NT2/D1 (cell line): ENCODE measurements around the gene UBE4B.

Source experiments
- DNase-seq: peaks from one replicate; pipeline ENCODE4 v3.0.0-alpha.2; 2011; ENCODE audit warnings: low read depth, low spot score
- H3K27me3 ChIP-seq: 2 replicates; pipeline ENCODE4 v1.6.0; 2011; ENCODE audit warnings: mild to moderate bottlenecking; ENCODE audit not compliant: insufficient read length, insufficient read depth
- H3K36me3 ChIP-seq: 2 replicates; pipeline ENCODE4 v1.6.1; 2011; ENCODE audit warnings: mild to moderate bottlenecking, low read length, mixed read lengths; ENCODE audit not compliant: insufficient read depth, insufficient read length
- H3K4me1 ChIP-seq: 2 replicates; pipeline ENCODE4 v1.5.1; 2011; ENCODE audit not compliant: insufficient read depth, insufficient read length
- H3K4me3 ChIP-seq: 2 replicates; pipeline ENCODE4 v1.5.1; 2011; ENCODE audit warnings: low read depth; ENCODE audit not compliant: insufficient read length
- H3K9ac ChIP-seq: 2 replicates; pipeline ENCODE4 v1.6.0; 2011; ENCODE audit warnings: low read depth; ENCODE audit not compliant: insufficient read length
- H3K9me3 ChIP-seq: 2 replicates; pipeline ENCODE4 v1.5.1; 2011; ENCODE audit warnings: mild to moderate bottlenecking, low read length; ENCODE audit not compliant: insufficient read depth
- SUZ12 ChIP-seq: IDR thresholded peaks from 2 replicates; pipeline ENCODE4 v1.6.1; 2011; ENCODE audit not compliant: insufficient read length, insufficient read depth; ENCODE audit errors: extremely low read depth
- YY1 ChIP-seq: IDR thresholded peaks from 2 replicates; pipeline ENCODE4 v1.6.1; 2011; ENCODE audit not compliant: insufficient read length, insufficient read depth
- ZNF274 ChIP-seq: IDR thresholded peaks from 2 replicates; pipeline ENCODE4 v1.6.1; 2011; ENCODE audit warnings: mild to moderate bottlenecking, low read depth, low read length

Gene UBE4B

DNA sequence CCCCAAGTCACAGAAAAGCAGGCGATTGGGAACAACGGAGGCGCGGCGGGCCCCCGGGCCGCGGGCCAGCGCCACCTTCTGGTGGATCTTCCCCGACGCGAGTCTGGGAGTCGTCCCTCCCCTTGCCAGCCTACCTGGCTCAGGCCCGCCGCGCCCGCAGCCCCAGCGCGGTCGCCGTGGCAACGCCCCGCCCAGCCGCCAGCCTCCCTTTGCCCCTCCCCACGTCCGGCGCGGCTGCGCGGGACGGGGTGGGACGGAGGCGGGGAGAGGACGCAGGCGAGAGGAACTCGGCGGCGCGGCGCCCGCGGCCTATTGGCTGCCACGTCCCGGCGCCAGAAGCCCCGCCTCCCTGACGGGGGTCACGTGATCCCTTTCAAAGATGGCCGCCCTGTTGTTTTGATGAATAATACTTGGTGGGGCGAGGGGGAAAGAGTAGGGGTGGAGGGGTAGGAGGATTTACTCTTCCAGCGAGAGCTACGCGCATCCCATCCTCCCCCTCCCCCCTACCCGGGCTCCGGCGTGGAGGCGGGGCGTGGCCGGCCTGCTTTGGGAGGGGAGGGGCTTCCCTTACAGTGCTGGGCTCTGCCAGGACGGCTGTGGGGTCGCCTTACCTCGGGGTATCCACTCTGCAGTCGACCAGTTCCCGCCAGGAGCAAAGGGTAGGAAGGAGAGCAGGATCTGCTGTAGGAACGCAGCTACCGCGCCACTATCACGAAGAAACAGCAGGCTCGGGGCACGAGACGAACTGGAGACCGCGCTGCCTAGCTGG is at the start of gene UBE4B:
UBE4B (plus strand) TSS at position 369 of the 769 bp plus-strand sequence. CDS start 713 bp downstream, outside the sequence.
- H3K36me3 ChIP-seq = peaks cover 15% of the 10 kb centered on the region
- no peaks in the 10 kb centered on the region for H3K9me3 ChIP-seq
- H3K9ac ChIP-seq = peak within 1 kb of the TSS; percentile 97
- no peaks in the 10 kb centered on the region for H3K4me1 ChIP-seq
- no peaks in the 10 kb centered on the region for H3K27me3 ChIP-seq
- TF ChIP-seq ZNF274 (no peak), YY1 (peak; percentile 64)
- peak within 1 kb of the TSS; percentile 94 for H3K4me3 ChIP-seq
- peak; percentile 96 for DNase-seq

- Histone ChIP-seq H3K27me3 (no peaks in the 10 kb centered on the region), H3K4me3 (no peak overlapping the region), H3K9ac (no peak overlapping the region), H3K36me3 (peaks cover 11% of the 10 kb centered on the region), H3K4me1 (no peaks in the 10 kb centered on the region), H3K9me3 (no peaks in the 10 kb centered on the region)
- no peak for DNase-seq
- TF ChIP-seq SUZ12 (no peak), YY1 (no peak), ZNF274 (no peak)
Observed at GRCh38 chr1:9984253-9984652, 48.5 kb upstream of the UBE4B start.

GRCh38 chr1:9985001-9985400 is 47.8 kb upstream of the UBE4B start:
- no peaks in the 10 kb centered on the region for H3K27me3 ChIP-seq
- H3K9ac ChIP-seq = no peak overlapping the region
- no peaks in the 10 kb centered on the region for H3K9me3 ChIP-seq
- H3K36me3 ChIP-seq = peaks cover 11% of the 10 kb centered on the region
- H3K4me1 ChIP-seq = no peaks in the 10 kb centered on the region
- no peak for TF ChIP-seq ZNF274
- TF ChIP-seq SUZ12 = no peak
- H3K4me3 ChIP-seq = no peak overlapping the region
- DNase-seq = no peak

- no peak overlapping the region for H3K4me3 ChIP-seq
- no peaks in the 10 kb centered on the region for H3K36me3 ChIP-seq
- no peaks in the 10 kb centered on the region for H3K27me3 ChIP-seq
- no peak for DNase-seq
- TF ChIP-seq YY1 = no peak
- TF ChIP-seq SUZ12 = no peak
- no peak for TF ChIP-seq ZNF274
- no peak overlapping the region for H3K9ac ChIP-seq
- H3K4me1 ChIP-seq = no peaks in the 10 kb centered on the region
- no peaks in the 10 kb centered on the region for H3K9me3 ChIP-seq
Observed at GRCh38 chr1:9989773-9990172, 43.0 kb upstream of the UBE4B start.

DNA sequence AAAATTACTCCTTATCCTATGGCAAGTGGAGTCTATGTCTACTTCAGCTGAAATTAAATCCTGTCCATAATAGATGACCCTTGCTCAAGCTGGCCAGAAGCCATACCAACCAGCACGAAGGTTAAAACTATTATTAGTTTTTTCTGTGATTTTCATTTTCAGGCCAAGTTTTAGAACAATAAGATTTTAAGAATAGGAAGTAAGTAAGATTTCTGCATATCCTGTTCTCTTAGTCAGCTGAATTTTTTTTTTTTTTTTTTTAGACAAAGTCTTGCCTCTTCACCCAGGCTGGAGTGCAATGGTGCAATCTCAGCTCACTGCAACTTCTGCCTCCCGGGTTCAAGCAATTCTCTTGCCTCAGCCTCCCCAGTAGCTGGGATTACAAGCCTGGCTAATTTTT is 41.8 kb upstream of the UBE4B start:
- no peak overlapping the region for H3K9ac ChIP-seq
- no peaks in the 10 kb centered on the region for H3K36me3 ChIP-seq
- no peaks in the 10 kb centered on the region for H3K9me3 ChIP-seq
- DNase-seq = no peak
- TF ChIP-seq ZNF274 (no peak), SUZ12 (no peak), YY1 (no peak)
- no peaks in the 10 kb centered on the region for H3K4me1 ChIP-seq
- no peaks in the 10 kb centered on the region for H3K27me3 ChIP-seq
- no peak overlapping the region for H3K4me3 ChIP-seq

GRCh38 chr1:9992910-9993309 is 39.8 kb upstream of the UBE4B start:
- DNase-seq = no peak
- Histone ChIP-seq H3K36me3 (no peaks in the 10 kb centered on the region), H3K4me3 (no peak overlapping the region), H3K9me3 (no peaks in the 10 kb centered on the region), H3K27me3 (peaks cover 18% of the 10 kb centered on the region), H3K4me1 (no peaks in the 10 kb centered on the region), H3K9ac (no peak overlapping the region)
- TF ChIP-seq ZNF274 (no peak), YY1 (no peak), SUZ12 (no peak)

DNA sequence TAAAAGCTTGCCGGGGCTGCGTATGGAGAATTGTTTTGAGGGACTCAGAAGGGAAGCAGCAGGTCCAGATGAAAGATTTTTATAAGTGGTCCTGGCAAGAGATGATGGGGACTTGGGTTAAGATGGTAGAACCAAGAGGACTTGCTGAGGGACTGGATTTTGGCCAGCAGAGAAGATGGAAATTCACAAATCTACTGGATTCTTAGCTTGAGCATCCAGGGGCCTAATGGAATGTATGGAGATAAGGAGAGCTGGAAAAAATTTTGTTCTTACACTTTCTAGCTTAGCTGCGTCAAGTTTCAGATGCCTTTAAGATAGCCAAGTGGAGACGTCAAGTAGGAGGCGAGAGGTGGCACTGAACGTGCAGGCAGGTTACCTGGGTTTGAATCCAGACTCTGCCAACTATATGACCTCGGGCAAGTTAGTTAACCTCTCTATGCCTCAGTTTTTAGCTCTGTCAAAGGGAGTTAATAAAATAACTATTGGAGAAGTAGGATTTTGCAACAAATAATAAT is 39.1 kb upstream of the UBE4B start:
- Histone ChIP-seq H3K27me3 (peaks cover 24% of the 10 kb centered on the region), H3K4me1 (no peaks in the 10 kb centered on the region), H3K9ac (no peak overlapping the region), H3K36me3 (no peaks in the 10 kb centered on the region), H3K4me3 (no peak overlapping the region), H3K9me3 (no peaks in the 10 kb centered on the region)
- TF ChIP-seq YY1 (no peak), ZNF274 (no peak), SUZ12 (no peak)
- no peak for DNase-seq
